Duodenal mucosa (tissue), 2 donors: Measurements from ENCODE around the gene GRAMD1A.
"Not testable (repeated sequence)": the region's sequence is repeated elsewhere in the genome, so short reads cannot be mapped to it uniquely, and the experiment has no call there.

ENCODE experiments used
- H3K27ac ChIP-seq: one replicate; pipeline ENCODE4 v1.7.0; 2013; ENCODE audit warnings: low read depth, low read length
- H3K27me3 ChIP-seq, 2 donors: one replicate each; pipeline ENCODE4 v1.7.0; 2013; ENCODE audit warnings: low read length in 2 of 2, control low read depth in 1 of 2; ENCODE audit not compliant: insufficient read depth in 2 of 2, control insufficient read depth in 1 of 2
- H3K36me3 ChIP-seq, 2 donors: one replicate each; pipeline ENCODE4 v1.7.0; 2013; ENCODE audit warnings: low read length in 2 of 2, control low read depth in 1 of 2; ENCODE audit not compliant: insufficient read depth in 2 of 2, control insufficient read depth in 1 of 2
- H3K4me1 ChIP-seq, 2 donors: one replicate each; pipeline ENCODE4 v1.7.0; 2013; ENCODE audit warnings: low read length in 2 of 2, control low read depth in 1 of 2; ENCODE audit not compliant: insufficient read depth in 2 of 2, control insufficient read depth in 1 of 2
- H3K4me3 ChIP-seq, 2 donors: one replicate each; pipeline ENCODE4 v1.7.0; 2013; ENCODE audit warnings: low read length in 2 of 2, low read depth in 1 of 2
- H3K9ac ChIP-seq, 2 donors: one replicate each; pipeline ENCODE4 v1.7.0; 2013; ENCODE audit warnings: low read length in 2 of 2, low read depth in 1 of 2
- H3K9me3 ChIP-seq, 2 donors: one replicate each; pipeline ENCODE4 v1.7.0; 2013; ENCODE audit warnings: low read length in 2 of 2, control low read depth in 1 of 2; ENCODE audit not compliant: control insufficient read depth in 1 of 2

Gene GRAMD1A

GRCh38 chr19:35011091-35011689 lies 11.1 kb downstream of the GRAMD1A start:
- peak overlapping the region; percentile 10 for H3K27ac ChIP-seq

GRCh38 chr19:35011737-35012682 lies 11.9 kb downstream of the GRAMD1A start:
- H3K9me3 ChIP-seq = no peaks in the 10 kb centered on the region
- H3K27ac ChIP-seq = no peak overlapping the region
- no peak overlapping the region for H3K4me3 ChIP-seq
- H3K9ac ChIP-seq = no peak overlapping the region
- H3K27me3 ChIP-seq = no peaks in the 10 kb centered on the region
- H3K36me3 ChIP-seq = peaks cover 15 to 37% of the 10 kb centered on the region in 2 donors
- peaks cover 7 to 35% of the 10 kb centered on the region in 2 donors for H3K4me1 ChIP-seq

More at GRCh38 chr19:35011091-35011689, 11.1 kb downstream of the GRAMD1A start:
- H3K4me3 ChIP-seq = no peak overlapping the region
- H3K36me3 ChIP-seq = peaks cover 15 to 35% of the 10 kb centered on the region in 2 donors
- no peaks in the 10 kb centered on the region for H3K9me3 ChIP-seq
- no peaks in the 10 kb centered on the region for H3K27me3 ChIP-seq
- H3K4me1 ChIP-seq = peaks cover 14 to 42% of the 10 kb centered on the region in 2 donors
- no peak overlapping the region for H3K9ac ChIP-seq

GRCh38 chr19:35013041-35013819 lies 13.1 kb downstream of the GRAMD1A start:
- no peak overlapping the region for H3K27ac ChIP-seq
- peaks cover 7 to 34% of the 10 kb centered on the region in 2 donors for H3K4me1 ChIP-seq
- no peak overlapping the region for H3K4me3 ChIP-seq
- no peaks in the 10 kb centered on the region for H3K9me3 ChIP-seq
- H3K9ac ChIP-seq = no peak overlapping the region
- no peaks in the 10 kb centered on the region for H3K27me3 ChIP-seq
- peaks cover 15 to 47% of the 10 kb centered on the region in 2 donors for H3K36me3 ChIP-seq

- Histone ChIP-seq H3K4me1 (peaks cover 7 to 34% of the 10 kb centered on the region in 2 donors), H3K4me3 (no peak overlapping the region), H3K9ac (no peak overlapping the region), H3K27ac (no peak overlapping the region), H3K9me3 (no peaks in the 10 kb centered on the region), H3K27me3 (no peaks in the 10 kb centered on the region), H3K36me3 (peaks cover 20 to 54% of the 10 kb centered on the region in 2 donors)
Observed at GRCh38 chr19:35013820-35014754, 14.0 kb downstream of the GRAMD1A start.

GRCh38 chr19:35014774-35015173 lies 14.7 kb downstream of the GRAMD1A start:
- H3K4me3 ChIP-seq, H3K27ac ChIP-seq, H3K9me3 ChIP-seq, H3K27me3 ChIP-seq, H3K9ac ChIP-seq: not testable (repeated sequence)
- peaks cover 7 to 34% of the 10 kb centered on the region in 2 donors for H3K4me1 ChIP-seq
- H3K36me3 ChIP-seq = peaks cover 26 to 54% of the 10 kb centered on the region in 2 donors

- peaks cover 27 to 54% of the 10 kb centered on the region in 2 donors for H3K36me3 ChIP-seq
- peaks cover 7 to 34% of the 10 kb centered on the region in 2 donors for H3K4me1 ChIP-seq
- H3K27ac ChIP-seq = no peak overlapping the region
Observed at GRCh38 chr19:35015270-35015953, 15.3 kb downstream of the GRAMD1A start.

GRCh38 chr19:35015954-35016351 lies 15.8 kb downstream of the GRAMD1A start:
- Histone ChIP-seq H3K9me3 (no peaks in the 10 kb centered on the region), H3K27me3 (no peaks in the 10 kb centered on the region), H3K36me3 (peaks cover 27 to 56% of the 10 kb centered on the region in 2 donors), H3K27ac (no peak overlapping the region), H3K9ac (no peak overlapping the region), H3K4me3 (no peak overlapping the region), H3K4me1 (peaks cover 7 to 34% of the 10 kb centered on the region in 2 donors)

More at GRCh38 chr19:35015270-35015953, 15.3 kb downstream of the GRAMD1A start:
- no peaks in the 10 kb centered on the region for H3K27me3 ChIP-seq
- H3K4me3 ChIP-seq = no peak overlapping the region
- H3K9me3 ChIP-seq = no peaks in the 10 kb centered on the region
- H3K9ac ChIP-seq = no peak overlapping the region

GRCh38 chr19:35017507-35017906 lies 17.4 kb downstream of the GRAMD1A start:
- no peaks in the 10 kb centered on the region for H3K9me3 ChIP-seq
- no peak overlapping the region for H3K4me3 ChIP-seq
- no peak overlapping the region for H3K9ac ChIP-seq
- H3K27ac ChIP-seq = no peak overlapping the region
- H3K4me1 ChIP-seq = peaks cover 7 to 21% of the 10 kb centered on the region in 2 donors
- H3K27me3 ChIP-seq = no peaks in the 10 kb centered on the region
- H3K36me3 ChIP-seq = peaks cover 35 to 68% of the 10 kb centered on the region in 2 donors

- no peak overlapping the region for H3K4me3 ChIP-seq
- no peaks in the 10 kb centered on the region for H3K27me3 ChIP-seq
- H3K4me1 ChIP-seq = peaks cover 2 to 12% of the 10 kb centered on the region in 2 donors
- no peak overlapping the region for H3K9ac ChIP-seq
- no peaks in the 10 kb centered on the region for H3K9me3 ChIP-seq
- no peak overlapping the region for H3K27ac ChIP-seq
- peaks cover 40 to 74% of the 10 kb centered on the region in 2 donors for H3K36me3 ChIP-seq
Observed at GRCh38 chr19:35018379-35018778, 18.3 kb downstream of the GRAMD1A start.
